HepG2 (cell line): Measurements from ENCODE around the gene EPHB3. TPM values are rescaled to one million over a fixed set of nuclear protein-coding genes. Genes with fewer than 3 reads are reported as not detected.
A peak's percentile ranks its signal among the peaks of the same experiment; 100 is the strongest.

Source experiments
- ATAC-seq: fragments of 200-7000 bp; cut with Tn5 transposase; 3 replicates; pipeline ENCODE4 v1.9.1; 2020; ENCODE audit warnings: mild to moderate bottlenecking, moderate library complexity
- BruUV-seq: library from RNA; stranded (reverse); fragments of 400-500 nt; replicated peaks from 2 replicates; lab custom pipeline; 2021; lab: Mats Ljungman, UMichigan
- CTCF ChIA-PET: fragments of 300-600 bp; formaldehyde crosslinking; extraction: SDS; loops from one replicate; lab custom pipeline; 2021; ENCODE audit warnings: low total read pairs, inconsistent platforms, low intra/inter-chr PET ratio; lab: Yijun Ruan, JAX
- POLR2A ChIA-PET: fragments of 350-600 bp; sonication (Branson Sonifier 250); formaldehyde crosslinking; loops from one replicate; lab custom pipeline; 2020; ENCODE audit warnings: antibody characterized with exemption, inconsistent platforms; lab: Yijun Ruan, JAX
- DNase-seq: peaks from one replicate; pipeline ENCODE4 v3.0.0-alpha.2; 2015; ENCODE audit warnings: low spot score
- FAIRE-seq: peaks from 3 replicates; lab custom pipeline; 2011; peaks lifted over from hg19 to GRCh38; lab: Jason Lieb, UNC
- H2AFZ ChIP-seq: one replicate; pipeline ENCODE4 v1.6.1; 2011; ENCODE audit warnings: low read length, inconsistent platforms
- H3K27ac ChIP-seq: fragments of 300-600 bp; 3 replicates; pipeline ENCODE4 v1.8.0; 2011; ENCODE audit warnings: mixed run types, mild to moderate bottlenecking, mixed read lengths, low read length, inconsistent platforms; ENCODE audit not compliant: insufficient read depth; ENCODE audit errors: extremely low read length
- H3K27me3 ChIP-seq, 2 experiments: fragments of 200-600 bp in 1 of 2; 2 replicates in 1 of 2; 3 replicates in 1 of 2; pipeline versions ENCODE4 v1.6.0 to v1.8.0; 2011; ENCODE audit warnings: low read length in 2 of 2, mild to moderate bottlenecking in 2 of 2, moderate library complexity in 2 of 2, inconsistent platforms in 1 of 2; ENCODE audit not compliant: insufficient read depth in 2 of 2, control insufficient read depth in 1 of 2
- H3K36me3 ChIP-seq, 2 experiments: fragments of 200-600 bp in 1 of 2; replicated peaks in 1 of 2; 2 replicates in 1 of 2; 3 replicates in 1 of 2; pipeline versions ENCODE4 v1.5.1 to v1.8.0; 2011; ENCODE audit warnings: low read length in 2 of 2, inconsistent platforms in 1 of 2; ENCODE audit not compliant: insufficient read depth in 2 of 2, control insufficient read depth in 1 of 2
- H3K4me1 ChIP-seq: 2 replicates; pipeline ENCODE4 v1.5.1; 2012; ENCODE audit warnings: low read length, inconsistent platforms; ENCODE audit not compliant: insufficient read depth
- H3K4me2 ChIP-seq: 2 replicates; pipeline ENCODE4 v1.6.0; 2011; ENCODE audit warnings: low read depth, low read length, inconsistent platforms
- H3K4me3 ChIP-seq, 3 experiments: fragments of 200-600 bp in 1 of 3; sonication (generic), shearing (Covaris generic) in 1 of 3; replicated peaks in 1 of 3; 2 replicates each; pipeline ENCODE4 v1.5.1; 2011 to 2016; ENCODE audit warnings: low read length in 3 of 3, inconsistent platforms in 2 of 3, low read depth in 2 of 3, mild to moderate bottlenecking in 2 of 3, control low read depth in 1 of 3, mixed read lengths in 1 of 3; ENCODE audit not compliant: insufficient read depth in 1 of 3
- H3K79me2 ChIP-seq: one replicate; pipeline ENCODE4 v1.6.1; 2011; ENCODE audit warnings: low read length, inconsistent platforms; ENCODE audit not compliant: insufficient read depth
- H3K9ac ChIP-seq: 2 replicates; pipeline ENCODE4 v1.6.0; 2011; ENCODE audit warnings: mild to moderate bottlenecking, low read depth, low read length, inconsistent platforms; ENCODE audit not compliant: insufficient read depth
- H3K9me3 ChIP-seq: 2 replicates; pipeline ENCODE4 v1.5.1; 2012; ENCODE audit warnings: mild to moderate bottlenecking, low read length
- H4K20me1 ChIP-seq: 2 replicates; pipeline ENCODE4 v1.6.0; 2011; ENCODE audit warnings: inconsistent platforms, mild to moderate bottlenecking, low read length, moderate library complexity; ENCODE audit not compliant: insufficient read depth
- ZFP1 ChIP-seq: IDR thresholded peaks from 2 replicates; pipeline ENCODE4 v1.6.1; 2016
- ZNF501 ChIP-seq: sonication (generic); formaldehyde crosslinking; IDR thresholded peaks from 2 replicates; pipeline ENCODE4 v1.5.1; 2020; ENCODE audit warnings: mild to moderate bottlenecking, moderate library complexity, missing genetic modification reagents
- WGBS: methylation state at CpG from one replicate; pipeline ENCODE4 v1.1.6; 2017; ENCODE audit warnings: low lambda C conversion rate; 5-methylcytosine and 5-hydroxymethylcytosine counted together
- in situ Hi-C: cut with HindIII; loops from 2 replicates; pipeline ENCODE4 v1.10.0; 2017; ENCODE audit warnings: low pct_unique_long_range_greater_than_20kb; ENCODE audit not compliant: extremely low pct_ligation_motif_present
- intact Hi-C: fragments of 100-400 bp; cut with micrococcal nuclease; formaldehyde crosslinking; loops from one replicate; pipeline ENCODE4 v1.10.0; 2022; ENCODE audit not compliant: unreplicated experiment
- polyA plus RNA-seq, 8 experiments: library from polyadenylated mRNA; depleted of rRNA in 3 of 8; stranded (reverse) in 7 of 8; unstranded in 1 of 8; fragments of >200 nt; fragmentation: Illumina TruSeq in 4 of 8; extraction: Trizol in 4 of 8; gene quantifications; 2 replicates each; pipeline versions ENCODE4 v1.2.1 to v1.2.3, GENCODE V29; 2011 to 2016; ENCODE audit warnings: low read depth in 4 of 8, missing spikeins in 1 of 8, mixed read lengths in 1 of 8; ENCODE audit not compliant: insufficient read depth in 1 of 8
- total RNA-seq, 5 experiments: library from RNA; depleted of rRNA; stranded (reverse); fragments of >200 nt; fragmentation: Illumina TruSeq; extraction: Trizol; gene quantifications; 2 replicates each; pipeline ENCODE4 v1.2.3, GENCODE V29; 2016; ENCODE audit warnings: low read depth in 1 of 5
- TF ChIP-seq, protein P1 (sequence below): sonication (generic); formaldehyde crosslinking; IDR thresholded peaks from 2 replicates; pipeline ENCODE4 v1.5.1; 2020; ENCODE audit warnings: mild to moderate bottlenecking, missing genetic modification reagents, moderate library complexity

EPHB3 gene
- total and polyA plus RNA-seq, 2 of the 13 experiments (the other 11 are each of a cell fraction or from before 2014, with no cell fraction given) = 0.01 TPM; not detected in 1

- TF ChIP-seq, protein P1, sequence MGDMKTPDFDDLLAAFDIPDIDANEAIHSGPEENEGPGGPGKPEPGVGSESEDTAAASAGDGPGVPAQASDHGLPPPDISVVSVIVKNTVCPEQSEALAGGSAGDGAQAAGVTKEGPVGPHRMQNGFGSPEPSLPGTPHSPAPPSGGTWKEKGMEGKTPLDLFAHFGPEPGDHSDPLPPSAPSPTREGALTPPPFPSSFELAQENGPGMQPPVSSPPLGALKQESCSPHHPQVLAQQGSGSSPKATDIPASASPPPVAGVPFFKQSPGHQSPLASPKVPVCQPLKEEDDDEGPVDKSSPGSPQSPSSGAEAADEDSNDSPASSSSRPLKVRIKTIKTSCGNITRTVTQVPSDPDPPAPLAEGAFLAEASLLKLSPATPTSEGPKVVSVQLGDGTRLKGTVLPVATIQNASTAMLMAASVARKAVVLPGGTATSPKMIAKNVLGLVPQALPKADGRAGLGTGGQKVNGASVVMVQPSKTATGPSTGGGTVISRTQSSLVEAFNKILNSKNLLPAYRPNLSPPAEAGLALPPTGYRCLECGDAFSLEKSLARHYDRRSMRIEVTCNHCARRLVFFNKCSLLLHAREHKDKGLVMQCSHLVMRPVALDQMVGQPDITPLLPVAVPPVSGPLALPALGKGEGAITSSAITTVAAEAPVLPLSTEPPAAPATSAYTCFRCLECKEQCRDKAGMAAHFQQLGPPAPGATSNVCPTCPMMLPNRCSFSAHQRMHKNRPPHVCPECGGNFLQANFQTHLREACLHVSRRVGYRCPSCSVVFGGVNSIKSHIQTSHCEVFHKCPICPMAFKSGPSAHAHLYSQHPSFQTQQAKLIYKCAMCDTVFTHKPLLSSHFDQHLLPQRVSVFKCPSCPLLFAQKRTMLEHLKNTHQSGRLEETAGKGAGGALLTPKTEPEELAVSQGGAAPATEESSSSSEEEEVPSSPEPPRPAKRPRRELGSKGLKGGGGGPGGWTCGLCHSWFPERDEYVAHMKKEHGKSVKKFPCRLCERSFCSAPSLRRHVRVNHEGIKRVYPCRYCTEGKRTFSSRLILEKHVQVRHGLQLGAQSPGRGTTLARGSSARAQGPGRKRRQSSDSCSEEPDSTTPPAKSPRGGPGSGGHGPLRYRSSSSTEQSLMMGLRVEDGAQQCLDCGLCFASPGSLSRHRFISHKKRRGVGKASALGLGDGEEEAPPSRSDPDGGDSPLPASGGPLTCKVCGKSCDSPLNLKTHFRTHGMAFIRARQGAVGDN = peak; percentile 19; the same call in 1 of the 2 replicates
These were observed 2.2 kb upstream of the EPHB3 start (continued) for GRCh38 chr3:184559336-184559735.

GRCh38 chr3:184560531-184560930, 1.1 kb upstream of the EPHB3 start:
- peak overlapping the region; percentile 76; the same call in 1 of the 2 replicates for H3K4me2 ChIP-seq
- TF ChIP-seq ZNF501 (no peak), ZFP1 (no peak)
- ATAC-seq (no peak), DNase-seq (no peak), FAIRE-seq (no peak)
- peaks cover 8 to 84% of the 10 kb centered on the region in 2 experiments for H3K27me3 ChIP-seq
- in situ Hi-C loops (no loop called here), intact Hi-C loops (no loop called here)
- WGBS = 60% methylated on average over 3 of the region's 3 CpGs
- H3K79me2 ChIP-seq = no peaks in the 10 kb centered on the region
- no TSS peak for BruUV-seq
- no peaks in the 10 kb centered on the region for H4K20me1 ChIP-seq
- no peaks in the 10 kb centered on the region for H3K36me3 ChIP-seq
- POLR2A ChIA-PET = interaction anchor here (1.4 kb wide), 1 partner anchor 151 kb away, joined by 11 read pairs; the partner anchor contains the start of gene MAGEF1
- H3K9me3 ChIP-seq = no peaks in the 10 kb centered on the region
- H3K4me3 ChIP-seq = no peak overlapping the region
- H3K9ac ChIP-seq = no peak overlapping the region
- H3K27ac ChIP-seq = no peak overlapping the region
- CTCF ChIA-PET = interaction anchor here (1.6 to 1.8 kb wide), 3 partner anchors 167 to 243 kb away, joined by 6 to 16 read pairs (median 9); no protein-coding TSS in a partner anchor
- peaks cover 27% of the 10 kb centered on the region for H3K4me1 ChIP-seq
- no peak overlapping the region for H2AFZ ChIP-seq
